ENCODE data around the gene SELENOM. TPM values are rescaled to one million over a fixed set of nuclear protein-coding genes. Genes with fewer than 3 reads are reported as not detected.

The SELENOM gene
- total and polyA plus RNA-seq, 4 donors = 40.2 to 85.1 (median 46.5) TPM

GRCh38 chr22:31055117-31055634 lies 52.2 kb downstream of the SELENOM start:
- WGBS (ENCODE audit: insufficient coverage) = 29% methylated on average over 1 of the region's 5 CpGs
- Histone ChIP-seq H3K9me3 (ENCODE audit: control insufficient read depth, insufficient read depth, low read length) (no peaks in the 10 kb centered on the region), H3K27ac (ENCODE audit: low read depth, low read length) (peak overlapping the region; percentile 70), H3K4me1 (ENCODE audit: control insufficient read depth, insufficient read depth, low read length) (peaks cover 11% of the 10 kb centered on the region), H3K27me3 (ENCODE audit: control insufficient read depth, insufficient read depth, low read length) (no peaks in the 10 kb centered on the region), H3K4me3 (ENCODE audit: low read depth, low read length) (no peak overlapping the region), H3K36me3 (ENCODE audit: control insufficient read depth, insufficient read depth, low read length) (no peaks in the 10 kb centered on the region)
- peak in 1 of 6 donors; percentile 13 for DNase-seq (ENCODE audit: low read depth in 4 of 6, low spot score in 6 of 6)

Other genes with a start within 250 kb of the SELENOM start
- 10 to 100 TPM; 15.2 to 26.4 TPM for gene MORC2, start 138.8 kb downstream of the SELENOM start, total RNA-seq
- 10 to 100 TPM; 29.8 to 35.1 TPM for gene MORC2, start 138.8 kb downstream of the SELENOM start, polyA plus RNA-seq (ENCODE audit: insufficient read length in 2 of 2)
- gene TUG1, start 138.3 kb downstream of the SELENOM start, total RNA-seq = 100 to 1,000 TPM; 109 to 118 TPM
- gene TUG1, start 138.3 kb downstream of the SELENOM start, polyA plus RNA-seq (ENCODE audit: insufficient read length in 2 of 2) = 100 to 1,000 TPM; 109 to 142 TPM
- 10 to 100 TPM; 26.1 to 45.3 TPM for gene SMTN, start 26.2 kb downstream of the SELENOM start, total RNA-seq
- gene SMTN, start 26.2 kb downstream of the SELENOM start, polyA plus RNA-seq (ENCODE audit: insufficient read length in 2 of 2) = 10 to 100 TPM; 38.0 to 61.0 TPM
- 1 to 10 TPM; 3.5 to 4.6 TPM for gene INPP5J, start 15.4 kb upstream of the SELENOM start, total RNA-seq
- 10 to 100 TPM; 16.4 to 17.2 TPM for gene INPP5J, start 15.4 kb upstream of the SELENOM start, polyA plus RNA-seq (ENCODE audit: insufficient read length in 2 of 2)
- 1 to 10 TPM in 1 of 2 donors, under 1 TPM in 1; 0.77 to 1.1 TPM for gene PLA2G3, start 32.9 kb upstream of the SELENOM start, total RNA-seq
- 1 to 10 TPM; 1.3 to 1.7 TPM for gene PLA2G3, start 32.9 kb upstream of the SELENOM start, polyA plus RNA-seq (ENCODE audit: insufficient read length in 2 of 2)
- 10 to 100 TPM; 29.7 to 41.0 TPM for gene RNF185, start 52.6 kb upstream of the SELENOM start, total RNA-seq
- gene RNF185, start 52.6 kb upstream of the SELENOM start, polyA plus RNA-seq (ENCODE audit: insufficient read length in 2 of 2) = 10 to 100 TPM; 41.1 to 44.1 TPM
- gene LIMK2, start 104.7 kb upstream of the SELENOM start, total RNA-seq = 10 to 100 TPM; 29.5 to 37.9 TPM
- 10 to 100 TPM; 30.0 to 35.7 TPM for gene LIMK2, start 104.7 kb upstream of the SELENOM start, polyA plus RNA-seq (ENCODE audit: insufficient read length in 2 of 2)
- 10 to 100 TPM; 26.1 to 38.9 TPM for gene PIK3IP1, start 184.9 kb upstream of the SELENOM start, total RNA-seq
- 10 to 100 TPM; 17.1 to 21.3 TPM for gene PIK3IP1, start 184.9 kb upstream of the SELENOM start, polyA plus RNA-seq (ENCODE audit: insufficient read length in 2 of 2)
- gene PATZ1, start 238.8 kb upstream of the SELENOM start, total RNA-seq = 10 to 100 TPM; 18.6 to 31.8 TPM
- gene PATZ1, start 238.8 kb upstream of the SELENOM start, polyA plus RNA-seq (ENCODE audit: insufficient read length in 2 of 2) = 10 to 100 TPM; 56.9 to 62.5 TPM